Femur (tissue), 1 donor: ENCODE measurements around the gene BCAS4.

Experiments
- DNase-seq: peaks from one replicate; pipeline ENCODE4 v3.0.0-alpha.2; 2017

Gene BCAS4

DNA sequence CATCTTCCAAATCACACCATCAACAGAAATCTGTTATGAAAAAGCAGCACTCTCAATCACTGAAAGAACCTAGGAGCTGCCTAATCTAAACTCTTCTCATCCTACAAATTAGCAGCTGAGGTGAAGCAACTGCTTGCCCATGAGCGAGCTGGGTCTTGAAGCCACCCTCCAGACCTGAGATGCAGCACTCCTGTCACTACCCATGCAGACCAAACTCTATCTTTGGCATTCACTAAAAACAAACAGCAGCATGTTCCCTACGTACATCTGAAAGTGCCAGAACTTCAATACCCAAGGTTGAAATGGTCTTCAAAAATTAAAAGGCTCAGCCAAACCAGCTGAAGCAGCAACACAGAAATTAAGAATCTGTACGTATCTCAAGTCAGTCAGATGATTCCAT lies 122.1 kb downstream of the BCAS4 start:
- no peak for DNase-seq

DNA sequence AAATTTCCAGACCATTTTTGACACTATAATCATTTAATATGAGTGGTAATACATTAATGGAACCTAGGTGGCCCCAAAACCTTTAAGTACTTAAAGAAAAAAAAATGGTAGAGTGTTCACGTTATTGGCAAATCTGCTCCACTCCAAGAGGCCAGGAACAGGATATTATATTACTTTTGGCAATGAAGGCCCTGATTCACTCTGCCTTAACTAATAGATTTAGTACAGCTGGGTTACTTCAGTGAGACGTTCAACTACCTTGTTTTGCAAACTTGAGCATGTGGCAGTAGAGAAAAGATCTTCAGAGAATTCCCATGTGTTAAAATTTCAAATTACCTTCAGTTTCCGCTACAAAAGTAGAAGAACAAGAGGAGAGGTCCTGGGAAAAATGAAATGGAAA lies 123.5 kb downstream of the BCAS4 start:
- DNase-seq: no peak

DNA sequence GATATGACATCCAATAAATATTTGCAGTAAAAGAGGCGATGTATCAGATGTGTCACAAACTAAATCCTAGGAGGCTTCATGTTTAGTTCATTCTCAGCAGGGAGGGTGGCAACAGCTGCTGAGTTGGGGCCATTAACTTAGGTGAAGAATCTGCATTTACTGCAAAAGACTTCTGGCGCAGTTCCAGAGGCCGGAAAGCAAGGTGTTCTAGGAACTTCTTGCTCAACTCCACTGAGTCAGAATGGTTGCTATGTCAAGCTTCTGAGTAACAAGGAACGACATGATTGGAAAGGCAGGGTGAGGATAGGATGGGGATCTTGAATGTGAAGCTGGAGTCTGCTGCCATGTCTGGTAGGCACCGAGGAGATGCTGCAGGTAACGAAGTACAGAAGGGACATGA lies 124.7 kb downstream of the BCAS4 start:
- no peak for DNase-seq

DNA sequence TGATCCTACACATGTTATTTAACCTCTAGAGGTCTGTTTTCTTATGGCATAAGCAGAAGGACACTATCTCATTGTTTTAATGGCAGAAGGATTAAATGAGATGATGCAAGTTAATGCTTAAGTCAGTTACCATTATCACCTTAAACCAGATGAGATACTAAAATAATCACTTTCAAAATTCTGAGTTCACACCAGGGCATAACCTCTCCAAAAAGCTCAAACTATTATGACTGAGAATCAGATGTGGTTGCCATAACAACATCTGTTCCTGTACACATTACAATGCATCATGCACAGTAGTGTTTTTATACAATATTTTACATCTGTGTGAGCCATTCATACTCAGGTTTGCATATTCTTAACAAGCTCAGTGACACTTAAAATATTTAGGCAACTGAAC lies 126.1 kb downstream of the BCAS4 start:
- DNase-seq: no peak

DNA sequence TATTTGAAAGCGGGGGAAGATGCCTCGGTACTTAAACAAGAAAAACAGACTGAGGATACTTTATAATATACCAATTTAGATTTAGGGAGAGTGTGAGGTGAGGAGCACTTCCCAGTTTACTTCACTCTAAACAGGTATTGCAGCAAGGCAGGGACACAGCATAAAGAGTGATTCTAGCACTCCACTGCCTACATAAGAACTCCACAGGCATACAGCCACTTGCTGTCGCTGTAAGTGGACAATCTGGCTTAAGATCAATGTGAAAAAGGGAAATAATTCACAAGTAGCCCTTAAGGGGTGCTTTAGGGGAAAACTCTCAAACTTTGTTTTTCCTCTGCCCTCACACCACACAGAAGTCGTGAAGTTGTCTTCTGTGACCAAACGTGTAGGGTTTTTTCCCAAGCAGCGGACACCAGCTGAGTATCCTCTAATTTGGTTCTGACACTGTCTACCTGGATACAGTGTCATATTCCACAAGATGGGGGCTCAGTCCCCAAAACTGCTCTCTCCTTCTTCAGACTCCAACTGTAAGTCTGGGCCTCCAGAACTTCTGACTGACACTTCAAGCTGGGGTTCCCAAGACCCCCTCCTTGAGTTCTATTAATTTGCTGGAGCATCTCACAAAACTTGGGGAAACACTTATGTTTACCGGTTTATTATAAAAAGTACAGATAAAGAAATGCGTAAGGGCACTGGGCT lies 127.1 kb downstream of the BCAS4 start:
- no peak for DNase-seq

DNA sequence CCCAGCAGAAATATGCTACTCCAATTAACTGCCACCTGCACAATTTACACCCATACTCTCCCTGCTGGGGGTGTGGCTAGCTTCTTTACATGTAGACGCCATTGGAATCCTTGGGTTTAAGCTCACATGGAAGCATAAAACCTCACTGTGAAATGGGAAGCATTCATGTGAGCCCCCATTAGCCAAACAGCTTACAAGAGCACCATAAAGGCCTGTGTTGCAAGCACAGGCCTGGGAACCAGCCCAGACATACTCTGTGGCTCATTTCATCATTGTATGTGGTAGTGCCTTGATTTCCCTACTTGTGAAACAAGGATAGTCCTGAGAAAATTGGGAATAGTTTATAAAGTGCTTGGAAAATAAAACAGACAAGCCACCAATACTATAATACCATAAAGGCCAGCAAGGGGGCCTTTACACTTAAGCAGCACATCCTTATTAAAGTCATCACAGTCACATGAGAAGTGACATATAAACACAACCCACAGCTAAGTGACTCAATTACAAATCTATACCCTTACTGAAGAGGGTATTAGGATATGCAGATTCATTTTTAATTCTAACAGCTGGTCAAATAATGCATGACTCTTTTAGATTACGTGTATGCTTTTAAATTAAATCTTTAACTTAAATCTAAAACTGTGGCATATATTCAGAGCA lies 129.5 kb downstream of the BCAS4 start:
- no peak for DNase-seq

DNA sequence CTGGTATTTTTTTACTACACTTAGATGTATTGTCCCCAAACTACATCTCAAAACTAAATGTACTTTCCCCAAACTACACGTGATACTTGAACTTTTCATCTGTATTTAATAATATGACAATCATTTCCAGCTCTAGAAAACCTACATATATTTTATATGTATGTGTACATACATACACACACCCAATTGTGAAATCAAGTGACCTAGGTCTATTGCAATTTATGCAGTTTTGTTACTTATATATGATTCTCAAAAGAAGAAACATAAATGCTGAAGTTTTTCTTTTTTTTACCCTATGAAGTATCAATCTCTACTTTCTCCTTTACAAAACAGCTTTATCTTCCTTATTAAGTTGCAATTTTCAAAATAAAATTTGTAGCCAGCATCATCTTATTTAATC lies 131.7 kb downstream of the BCAS4 start:
- DNase-seq: no peak
